ENCODE measurements around the gene MAB21L4. TPM values are rescaled to one million over a fixed set of nuclear protein-coding genes. Genes with fewer than 3 reads are reported as not detected.

MAB21L4 gene
- total RNA-seq, 2 donors from 2014 or later = 6.1 to 22.2 TPM

- H3K9me3 ChIP-seq = no peaks in the 10 kb centered on the region
- no peak overlapping the region for H3K27ac ChIP-seq
- H3K36me3 ChIP-seq = no peaks in the 10 kb centered on the region
- no peak for TF ChIP-seq CTCF (IDR thresholded peaks at IDR 0.05)
- no peak overlapping the region for H3K4me3 ChIP-seq
- peaks cover 16% of the 10 kb centered on the region for H3K4me1 ChIP-seq
- no peak overlapping the region for H3K9ac ChIP-seq (ENCODE audit: low read depth in 2 of 2, low read length in 2 of 2)
- H3K27me3 ChIP-seq = no peaks in the 10 kb centered on the region
- intact Hi-C loops (cut with DNase I) = no loop called here
- no peak for DNase-seq
Measured at GRCh38 chr2:240878341-240878936, 17.5 kb downstream of the MAB21L4 start.

- intact Hi-C loops (cut with DNase I) = no loop called here
- TF ChIP-seq CTCF (IDR thresholded peaks at IDR 0.05) = no peak
Measured at GRCh38 chr2:240877460-240878340, 18.3 kb downstream of the MAB21L4 start.

GRCh38 chr2:240876475-240877251 lies 19.3 kb downstream of the MAB21L4 start:
- DNase-seq = peak; percentile 78

More at GRCh38 chr2:240877460-240878340, 18.3 kb downstream of the MAB21L4 start:
- no peaks in the 10 kb centered on the region for H3K27me3 ChIP-seq
- no peaks in the 10 kb centered on the region for H3K9me3 ChIP-seq
- H3K27ac ChIP-seq = no peak overlapping the region
- H3K36me3 ChIP-seq = no peaks in the 10 kb centered on the region
- H3K4me3 ChIP-seq = no peak overlapping the region
- H3K4me1 ChIP-seq = peaks cover 16% of the 10 kb centered on the region
- no peak for DNase-seq
- H3K9ac ChIP-seq (ENCODE audit: low read depth in 2 of 2, low read length in 2 of 2) = no peak overlapping the region

GRCh38 chr2:240876035-240876474 lies 19.9 kb downstream of the MAB21L4 start:
- Histone ChIP-seq H3K4me3 (no peak overlapping the region), H3K27me3 (no peaks in the 10 kb centered on the region), H3K9me3 (no peaks in the 10 kb centered on the region), H3K9ac (ENCODE audit: low read depth in 2 of 2, low read length in 2 of 2) (no peak overlapping the region), H3K27ac (no peak overlapping the region), H3K4me1 (peaks cover 16% of the 10 kb centered on the region), H3K36me3 (no peaks in the 10 kb centered on the region)
- intact Hi-C loops (cut with DNase I) = no loop called here
- TF ChIP-seq CTCF (IDR thresholded peaks at IDR 0.05) = no peak
- DNase-seq = no peak

More at GRCh38 chr2:240876475-240877251, 19.3 kb downstream of the MAB21L4 start:
- Histone ChIP-seq H3K36me3 (no peaks in the 10 kb centered on the region), H3K4me1 (peaks cover 16% of the 10 kb centered on the region), H3K27me3 (no peaks in the 10 kb centered on the region), H3K27ac (peak overlapping the region; percentile 42), H3K4me3 (no peak overlapping the region), H3K9ac (ENCODE audit: low read depth in 2 of 2, low read length in 2 of 2) (peak overlapping the region; percentile 13 to 14), H3K9me3 (no peaks in the 10 kb centered on the region)
- TF ChIP-seq CTCF (IDR thresholded peaks at IDR 0.05) = no peak
- intact Hi-C loops (cut with DNase I) = no loop called here

Data from colonic mucosa (tissue), 4 donors.